ENCODE results near the gene IGSF3.
"Not testable (repeated sequence)": the region's sequence is repeated elsewhere in the genome, so short reads cannot be mapped to it uniquely, and the experiment has no call there.

IGSF3 gene

GRCh38 chr1:116593977-116594376 lies 73.6 kb downstream of the IGSF3 start:
- not testable (repeated sequence) for FAIRE-seq

- not testable (repeated sequence) for FAIRE-seq
These were observed 74.1 kb downstream of the IGSF3 start for GRCh38 chr1:116593401-116593800.

DNA sequence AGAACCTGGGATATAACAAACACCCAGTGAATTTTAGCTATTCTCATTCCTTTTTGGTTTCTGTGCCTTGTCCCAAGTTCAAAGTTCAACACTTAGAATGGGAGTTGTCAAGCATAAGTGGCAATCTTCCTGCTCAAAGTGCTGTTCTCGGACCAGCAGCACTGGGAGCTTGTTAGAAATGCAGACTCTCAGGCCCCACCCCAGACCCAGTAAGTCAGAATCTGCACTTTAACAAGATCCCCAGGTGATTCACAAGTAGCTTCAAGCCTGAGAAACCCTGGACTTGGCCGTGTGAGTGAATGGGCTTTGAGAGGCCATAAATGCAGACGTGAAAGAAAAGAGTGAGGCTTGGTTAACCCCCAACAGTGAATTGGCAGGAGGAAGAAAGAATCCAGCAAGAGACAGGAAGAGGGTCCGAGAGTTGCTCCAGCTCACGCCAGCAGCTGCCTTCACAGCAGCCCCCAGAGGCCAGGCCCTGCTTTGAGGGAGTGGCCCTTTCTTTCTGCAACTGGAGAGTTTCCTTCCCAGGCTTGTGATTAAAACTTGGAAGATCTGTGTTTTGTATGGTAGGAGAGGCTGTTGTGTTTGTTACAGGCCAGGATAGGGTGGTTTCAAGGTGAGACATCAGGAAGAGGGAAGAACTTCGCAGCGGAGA lies 75.5 kb downstream of the IGSF3 start:
- FAIRE-seq = not testable (repeated sequence)

GRCh38 chr1:116591006-116591950 lies 76.3 kb downstream of the IGSF3 start:
- not testable (repeated sequence) for FAIRE-seq

DNA sequence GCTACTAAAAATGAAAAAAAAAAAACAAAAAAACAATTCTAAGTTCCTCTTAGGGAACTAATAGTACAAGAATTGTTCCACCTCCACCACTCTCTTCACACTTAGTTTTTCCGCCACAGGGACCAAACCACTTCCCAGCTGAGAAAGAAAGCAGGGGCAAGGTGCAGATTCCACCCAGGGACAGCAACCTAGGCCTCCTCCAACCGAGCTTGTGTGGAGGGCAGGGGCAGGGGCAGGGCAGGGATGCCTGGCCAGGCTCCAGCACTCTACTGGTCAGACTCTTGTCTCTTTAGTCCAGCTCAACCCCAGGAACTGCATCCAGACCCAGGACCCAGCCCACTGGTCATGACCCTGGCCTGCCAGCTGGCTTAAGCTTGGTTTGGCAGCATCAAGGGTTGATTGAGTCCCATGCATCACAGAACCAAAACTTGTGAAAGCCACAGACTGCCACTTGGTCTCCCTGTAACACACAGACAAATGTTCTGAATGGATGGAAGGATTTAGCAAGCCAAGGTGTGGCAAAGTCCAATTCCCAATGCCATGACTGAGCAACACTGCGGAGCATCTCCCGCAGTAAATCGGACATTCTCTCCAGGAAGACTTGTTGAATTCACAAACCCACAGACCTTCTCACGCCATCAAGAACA lies 77.1 kb downstream of the IGSF3 start:
- FAIRE-seq = not testable (repeated sequence)

DNA sequence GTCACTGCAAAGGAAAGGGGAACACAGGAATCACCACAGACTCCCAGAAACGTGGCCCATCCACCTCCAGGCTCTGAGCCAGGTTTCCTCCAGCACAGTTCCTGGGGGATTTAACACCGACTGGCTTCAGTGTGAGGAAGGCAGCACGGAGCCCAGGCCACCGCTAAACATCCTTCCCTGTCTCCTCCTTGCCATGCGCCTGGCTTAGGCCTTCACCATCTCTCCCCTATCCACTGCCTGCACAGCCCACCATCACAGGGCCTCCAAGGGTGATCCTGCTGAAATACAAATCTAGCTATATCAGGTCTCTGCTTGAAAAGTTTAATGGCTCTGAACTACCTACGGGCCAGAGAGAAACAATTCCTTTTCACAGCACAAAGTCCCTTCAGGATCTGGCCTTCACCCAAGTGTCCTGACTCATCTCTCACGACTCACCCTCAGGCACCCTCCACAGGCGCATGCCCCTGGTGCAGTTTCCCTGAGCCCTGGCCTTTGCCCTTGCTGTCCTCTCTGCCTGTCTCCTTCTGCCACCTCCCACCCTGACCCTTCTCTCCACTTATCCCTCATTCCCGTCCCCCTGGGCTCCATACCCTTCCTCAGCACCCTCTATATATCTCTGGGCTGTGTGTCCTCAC lies 78.3 kb downstream of the IGSF3 start:
- FAIRE-seq = not testable (repeated sequence)

DNA sequence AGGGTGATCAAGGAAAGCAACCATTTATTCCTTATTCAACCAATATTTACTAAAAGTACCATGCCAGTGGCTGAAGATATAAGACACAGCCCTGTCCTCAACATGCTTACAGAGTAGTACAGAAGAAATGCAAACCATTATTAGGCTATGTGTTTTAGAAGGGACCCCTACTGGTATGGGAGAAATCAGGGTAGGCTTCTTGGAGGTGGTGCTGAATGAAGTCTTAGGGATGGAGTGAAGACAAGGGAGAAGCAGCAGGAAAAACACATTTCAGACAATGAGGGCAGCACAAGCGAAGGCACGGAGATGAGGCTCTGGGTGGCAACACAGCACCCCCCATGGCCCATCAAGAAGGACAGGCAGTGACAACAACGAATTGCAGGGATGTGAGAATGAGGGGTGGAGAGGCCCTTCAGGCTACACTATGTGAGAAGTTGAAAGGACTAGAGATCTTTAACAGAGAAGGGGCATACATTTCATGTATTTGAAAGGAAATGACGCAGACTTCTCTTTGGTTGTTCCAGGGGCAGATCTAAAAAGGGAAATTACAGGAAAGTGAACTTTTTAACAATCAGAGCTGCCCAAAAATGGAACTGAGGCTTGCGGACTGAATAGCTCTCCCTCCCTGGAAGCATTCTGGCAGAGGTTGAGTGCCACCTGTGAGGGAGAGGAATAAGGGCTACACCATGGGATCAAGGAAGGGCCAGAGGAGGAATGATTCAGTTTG lies 79.9 kb downstream of the IGSF3 start:
- no peak for FAIRE-seq

DNA sequence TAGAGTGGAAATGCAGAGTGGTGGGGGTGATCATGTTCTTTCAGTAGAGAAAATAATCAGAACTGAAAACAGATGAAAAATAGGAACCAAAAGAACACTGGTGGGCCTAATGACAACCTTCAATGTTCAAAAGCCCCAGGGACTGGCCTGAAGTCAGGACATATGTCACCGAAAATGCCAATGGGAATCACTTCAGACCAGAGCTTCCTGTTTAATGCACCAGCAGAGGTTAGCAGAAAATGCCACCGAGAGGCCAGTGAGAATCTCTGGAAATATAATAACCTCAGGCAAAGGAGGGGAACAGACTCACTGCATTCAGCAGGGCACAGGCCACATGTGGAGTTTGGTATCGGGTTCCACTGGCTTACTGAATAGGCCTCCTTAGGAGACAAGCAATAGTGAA lies 80.8 kb downstream of the IGSF3 start:
- FAIRE-seq = no peak

DNA sequence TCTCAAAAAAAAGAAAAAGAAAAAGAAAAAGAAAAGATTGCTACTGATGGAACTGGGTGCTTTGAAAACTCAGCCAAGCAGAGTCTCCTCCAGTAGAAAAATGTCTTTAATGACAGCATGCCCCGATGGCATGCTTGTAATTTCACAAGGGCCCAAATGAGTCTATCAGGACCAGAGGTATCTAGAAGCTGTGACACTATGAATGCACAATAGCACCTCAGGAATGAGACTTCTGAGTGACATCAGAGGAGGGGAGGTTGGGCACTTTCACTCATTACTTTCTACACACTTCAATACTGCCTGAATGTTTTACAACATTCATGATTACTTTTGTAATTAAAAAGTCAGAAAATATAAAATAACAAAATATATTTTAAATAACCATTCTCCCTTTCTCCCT lies 81.6 kb downstream of the IGSF3 start:
- no peak for FAIRE-seq

- FAIRE-seq = no peak
These were observed 86.1 kb downstream of the IGSF3 start for GRCh38 chr1:116581323-116581885.

- FAIRE-seq = no peak
These were observed 86.8 kb downstream of the IGSF3 start for GRCh38 chr1:116580446-116581322.

DNA sequence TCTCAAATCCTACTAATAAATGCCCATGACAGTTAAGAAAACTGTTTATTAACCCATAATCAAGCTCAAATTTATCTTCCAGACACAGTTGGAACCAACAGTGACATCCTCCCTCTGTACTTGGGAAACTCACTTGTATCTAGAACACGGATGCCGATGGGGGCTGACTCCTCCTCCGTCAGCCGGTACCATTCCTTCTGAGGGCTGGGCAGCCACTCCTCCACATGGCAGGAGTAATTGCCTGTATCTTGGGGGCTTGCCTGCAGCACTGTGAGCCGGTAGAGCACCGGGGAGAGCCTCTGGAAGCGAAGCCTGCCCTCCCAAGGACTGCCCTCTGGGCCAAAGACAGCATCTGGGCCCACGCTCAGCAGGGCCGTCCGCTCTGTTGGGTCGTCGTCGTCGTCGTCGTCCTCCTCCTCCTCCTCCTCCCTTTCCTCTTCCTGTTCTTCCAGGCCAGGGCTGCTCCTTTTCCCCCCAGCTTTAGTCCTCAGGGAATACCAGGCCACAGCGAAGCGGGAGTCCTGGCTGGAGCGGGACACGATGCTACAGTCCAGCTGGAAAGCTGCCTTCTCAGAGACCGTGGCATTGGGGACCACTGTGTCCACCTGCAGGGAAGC lies 88.2 kb downstream of the IGSF3 start:
- FAIRE-seq = no peak

- FAIRE-seq = no peak
These were observed 89.0 kb downstream of the IGSF3 start for GRCh38 chr1:116578581-116578980.

- FAIRE-seq = no peak
These were observed 89.7 kb downstream of the IGSF3 start for GRCh38 chr1:116577759-116578314.

DNA sequence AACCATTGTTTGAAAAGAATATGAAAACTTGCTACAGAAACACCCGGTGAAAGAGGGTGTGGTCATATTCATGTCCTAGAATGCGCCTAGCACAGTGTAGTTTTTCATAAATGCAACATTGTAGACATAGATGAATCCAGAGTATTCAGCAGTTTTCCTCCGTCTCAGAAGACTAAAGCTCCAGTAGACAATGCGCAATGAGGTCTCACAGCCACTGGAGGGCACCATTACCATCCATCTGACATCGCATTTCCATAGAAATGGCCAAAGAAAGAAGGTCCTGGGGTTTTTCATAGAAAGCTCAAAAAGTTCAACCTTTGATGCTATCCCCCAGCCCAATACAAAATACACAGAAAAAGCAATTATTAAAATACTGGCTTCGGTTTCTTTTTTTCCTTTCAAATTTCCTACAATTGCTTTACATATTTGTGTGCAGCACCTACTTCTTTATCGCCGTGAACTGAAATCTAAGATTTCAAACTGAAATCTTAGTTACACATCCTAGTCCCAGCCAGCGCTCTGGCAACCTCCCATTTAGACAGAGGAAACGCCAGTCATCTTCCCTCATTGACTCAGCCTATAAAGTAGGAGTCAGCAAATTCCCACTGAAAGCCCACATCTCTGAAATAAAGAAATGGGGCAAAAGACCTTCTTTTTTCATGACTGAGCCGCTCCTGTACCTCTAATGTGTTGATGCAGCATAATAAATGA lies 92.8 kb downstream of the IGSF3 start:
- FAIRE-seq = peak; percentile 43

GRCh38 chr1:116573431-116574095 lies 94.0 kb downstream of the IGSF3 start:
- FAIRE-seq = no peak

DNA sequence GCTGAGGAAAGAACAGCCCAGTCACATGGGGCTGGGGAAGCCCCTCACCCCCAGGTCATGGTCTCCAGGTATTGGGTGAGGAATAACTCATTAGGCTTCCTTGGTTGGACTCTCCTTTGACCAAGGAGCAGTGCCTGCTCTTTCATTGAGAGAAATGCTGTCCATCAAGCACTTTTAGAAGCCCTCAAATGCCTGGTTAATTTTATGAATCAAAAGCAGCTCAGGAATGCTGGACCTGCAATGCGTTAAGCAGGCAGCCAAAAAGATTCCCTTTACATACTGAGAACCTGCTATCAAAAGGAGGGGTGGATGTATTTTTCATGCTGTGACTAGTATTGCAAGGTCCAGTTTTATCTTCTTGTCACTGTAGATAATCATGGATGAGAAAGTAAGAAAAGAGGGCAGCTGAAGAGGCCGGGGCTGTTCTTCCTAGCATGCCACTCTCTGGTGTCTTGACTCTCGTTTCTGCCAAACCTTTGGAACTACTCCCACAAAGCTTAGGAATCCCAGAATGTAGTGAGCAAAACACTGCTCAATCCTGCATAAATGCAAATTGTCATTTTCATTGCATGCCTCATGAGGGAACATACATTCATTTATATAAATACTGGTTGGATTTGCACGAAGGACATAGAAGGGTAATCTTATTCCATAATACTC lies 94.6 kb downstream of the IGSF3 start:
- no peak for FAIRE-seq

GRCh38 chr1:116572099-116572498 lies 95.4 kb downstream of the IGSF3 start:
- FAIRE-seq = no peak
